CD4-positive, alpha-beta T cell treated with Interleukin-17A for 4 hours (primary cell): ENCODE data around the gene L1CAM.
A peak's percentile ranks its signal among the peaks of the same experiment; 100 is the strongest.

ENCODE experiments used
- DNase-seq: peaks from one replicate; pipeline ENCODE4 v3.0.0-alpha.2; 2020; ENCODE audit warnings: mixed read lengths

L1CAM gene

GRCh38 chrX:153885968-153886903, at the start of gene L1CAM:
L1CAM (minus strand) TSS chrX:153886173; CDS start chrX:153875836, 10,337 bp downstream.
- peak; percentile 71 for DNase-seq

GRCh38 chrX:153935326-153935851, 49.4 kb upstream of the L1CAM start:
- no peak for DNase-seq

GRCh38 chrX:153934762-153935325, 48.9 kb upstream of the L1CAM start, which contains the start of gene NAA10:
NAA10 (minus strand) TSS chrX:153935037; CDS start chrX:153934904, 133 bp downstream.
- DNase-seq: peak; percentile 73

GRCh38 chrX:153934148-153934761, 48.3 kb upstream of the L1CAM start:
- no peak for DNase-seq

- no peak for DNase-seq
Measured at GRCh38 chrX:153933748-153934147, 47.8 kb upstream of the L1CAM start.

- no peak for DNase-seq
Measured at GRCh38 chrX:153932220-153932915, 46.4 kb upstream of the L1CAM start.

- DNase-seq: no peak
Measured at GRCh38 chrX:153931748-153932147, 45.8 kb upstream of the L1CAM start.

- DNase-seq: no peak
Measured at GRCh38 chrX:153931151-153931550, 45.2 kb upstream of the L1CAM start.

GRCh38 chrX:153930011-153930910, 44.3 kb upstream of the L1CAM start:
- DNase-seq: no peak

- DNase-seq: no peak
Measured at GRCh38 chrX:153929576-153929975, 43.6 kb upstream of the L1CAM start.

- DNase-seq: no peak
Measured at GRCh38 chrX:153928846-153929245, 42.9 kb upstream of the L1CAM start.

GRCh38 chrX:153927922-153928760, 42.2 kb upstream of the L1CAM start:
- DNase-seq: peak; percentile 97

GRCh38 chrX:153927672-153927921, 41.6 kb upstream of the L1CAM start:
- no peak for DNase-seq

- peak; percentile 80 for DNase-seq
Measured at GRCh38 chrX:153926858-153927671, 41.1 kb upstream of the L1CAM start.

GRCh38 chrX:153926552-153926857, 40.5 kb upstream of the L1CAM start:
- DNase-seq: no peak

GRCh38 chrX:153925739-153926551, 40.0 kb upstream of the L1CAM start, which contains the start of gene ARHGAP4:
ARHGAP4 (minus strand) TSS chrX:153926264; CDS start chrX:153926202, 62 bp downstream.
- peak; percentile 59 for DNase-seq

- no peak for DNase-seq
Measured at GRCh38 chrX:153925387-153925738, 39.4 kb upstream of the L1CAM start.

GRCh38 chrX:153924149-153924861, 38.3 kb upstream of the L1CAM start:
- peak; percentile 62 for DNase-seq
